Choroid plexus epithelial cell (primary cell): Measurements from ENCODE around the gene RNASE13.

Source experiments
- DNase-seq: peaks from one replicate; pipeline ENCODE4 v3.0.0-alpha.2; 2010; ENCODE audit warnings: low read depth
- H3K4me3 ChIP-seq: 2 replicates; pipeline ENCODE4 v1.5.1; 2011; ENCODE audit warnings: low read depth, mild to moderate bottlenecking, control low read depth, low read length, moderate library complexity
- CTCF ChIP-seq: conservative IDR thresholded peaks from 2 replicates; pipeline ENCODE4 v1.5.1; 2011; ENCODE audit warnings: low read depth, mild to moderate bottlenecking, control low read depth, inconsistent platforms, low read length, moderate library complexity

The RNASE13 gene

GRCh38 chr14:21061347-21061668 lies 26.7 kb upstream of the RNASE13 start:
- DNase-seq: no peak
- no peak overlapping the region for H3K4me3 ChIP-seq
- TF ChIP-seq CTCF: no peak

- H3K4me3 ChIP-seq: no peak overlapping the region
- no peak for DNase-seq
- no peak for TF ChIP-seq CTCF
Measured at GRCh38 chr14:21060614-21061346, 26.2 kb upstream of the RNASE13 start.

GRCh38 chr14:21059842-21060613 lies 25.4 kb upstream of the RNASE13 start:
- DNase-seq: no peak
- no peak overlapping the region for H3K4me3 ChIP-seq
- TF ChIP-seq CTCF: no peak

- no peak overlapping the region for H3K4me3 ChIP-seq
- no peak for DNase-seq
- no peak for TF ChIP-seq CTCF
Measured at GRCh38 chr14:21058903-21059302, 24.3 kb upstream of the RNASE13 start.

- H3K4me3 ChIP-seq: no peak within 1 kb of the TSS
- TF ChIP-seq CTCF: peak; percentile 36
- DNase-seq: peak; percentile 35
Measured at GRCh38 chr14:21057803-21058675, 23.4 kb upstream of the RNASE13 start, which contains the start of gene RNASE8. Gene RNASE8 (plus strand): TSS chr14:21057822. CDS start chr14:21057893, 71 bp downstream.

GRCh38 chr14:21056520-21057163 lies 22.0 kb upstream of the RNASE13 start:
- no peak overlapping the region for H3K4me3 ChIP-seq
- TF ChIP-seq CTCF: no peak
- no peak for DNase-seq
